GM23338 (cell line): ENCODE data around the gene SFRP4. TPM values are rescaled to one million over a fixed set of nuclear protein-coding genes. Genes with fewer than 3 reads are reported as not detected.

Experiments
- ATAC-seq: fragments of 200-7000 bp; cut with Tn5 transposase; 3 replicates; pipeline ENCODE4 v1.9.1; 2020
- DNase-seq: peaks from one replicate; pipeline ENCODE4 v3.0.0-alpha.2; 2015; ENCODE audit warnings: low spot score
- H2AFZ ChIP-seq: fragments of 200-600 bp; sonication (generic); 2 replicates; pipeline ENCODE4 v1.8.0; 2016; ENCODE audit warnings: antibody characterized with exemption, mild to moderate bottlenecking, moderate library complexity
- H3F3A ChIP-seq: fragments of 200-600 bp; sonication (generic); replicated peaks from 2 replicates; pipeline ENCODE4 v1.8.0; 2017; ENCODE audit warnings: antibody characterized with exemption, mixed run types, low read depth
- H3K27ac ChIP-seq: fragments of 200-600 bp; sonication (generic); 2 replicates; pipeline ENCODE4 v1.6.1; 2016; ENCODE audit warnings: low read depth
- H3K27me3 ChIP-seq: fragments of 200-600 bp; sonication (generic); 2 replicates; pipeline ENCODE4 v1.8.0; 2016; ENCODE audit warnings: mild to moderate bottlenecking, mixed run types, moderate library complexity; ENCODE audit not compliant: insufficient read depth
- H3K36me3 ChIP-seq: fragments of 200-600 bp; sonication (generic); 2 replicates; pipeline ENCODE4 v1.8.0; 2016; ENCODE audit warnings: mild to moderate bottlenecking; ENCODE audit not compliant: insufficient read depth
- H3K4me1 ChIP-seq: fragments of 200-600 bp; sonication (generic); 2 replicates; pipeline ENCODE4 v1.8.0; 2016; ENCODE audit warnings: mild to moderate bottlenecking, moderate library complexity; ENCODE audit not compliant: insufficient read depth
- H3K4me2 ChIP-seq: fragments of 200-600 bp; sonication (generic); 2 replicates; pipeline ENCODE4 v1.7.1; 2017; ENCODE audit warnings: mixed run types
- H3K4me3 ChIP-seq: fragments of 200-600 bp; sonication (generic); 2 replicates; pipeline ENCODE4 v1.6.1; 2016; ENCODE audit warnings: mixed run types
- H3K79me2 ChIP-seq: fragments of 200-600 bp; sonication (generic); replicated peaks from 2 replicates; pipeline ENCODE4 v1.8.0; 2017; ENCODE audit warnings: mild to moderate bottlenecking; ENCODE audit not compliant: insufficient read depth
- H3K9me2 ChIP-seq: fragments of 200-600 bp; sonication (generic); 2 replicates; pipeline ENCODE4 v1.8.0; 2017; ENCODE audit not compliant: insufficient read depth
- H4K20me1 ChIP-seq: fragments of 200-600 bp; sonication (generic); replicated peaks from 2 replicates; pipeline ENCODE4 v1.8.0; 2017; ENCODE audit warnings: mild to moderate bottlenecking; ENCODE audit not compliant: insufficient read depth
- H3K27ac Mint-ChIP-seq: 2 replicates; pipeline ENCODE4 v1.8.0; 2020; ENCODE audit warnings: inconsistent platforms, mild to moderate bottlenecking, moderate library complexity, mixed read lengths
- H3K27me3 Mint-ChIP-seq: 3 replicates; pipeline ENCODE4 v1.8.0; 2022; ENCODE audit warnings: low read depth, mild to moderate bottlenecking, moderate library complexity, mixed read lengths, inconsistent platforms; ENCODE audit not compliant: insufficient read depth, poor library complexity
- H3K36me3 Mint-ChIP-seq: 3 replicates; pipeline ENCODE4 v1.8.0; 2021; ENCODE audit warnings: low read depth, mild to moderate bottlenecking, inconsistent platforms, moderate library complexity, mixed read lengths
- H3K4me1 Mint-ChIP-seq: 3 replicates; pipeline ENCODE4 v1.8.0; 2020; ENCODE audit warnings: mild to moderate bottlenecking, inconsistent platforms, mixed read lengths
- H3K4me3 Mint-ChIP-seq: 3 replicates; pipeline ENCODE4 v1.8.0; 2021; ENCODE audit warnings: moderate library complexity, mild to moderate bottlenecking, inconsistent platforms, mixed read lengths
- H3K9me3 Mint-ChIP-seq: 3 replicates; pipeline ENCODE4 v1.8.0; 2020; ENCODE audit warnings: moderate library complexity, mild to moderate bottlenecking, inconsistent platforms, mixed read lengths
- CREB1 ChIP-seq: fragments of 250-450 bp; sonication (Bioruptor Pico); IDR thresholded peaks from 2 replicates; pipeline ENCODE4 v1.5.0; 2020; ENCODE audit warnings: low read depth, mild to moderate bottlenecking, moderate library complexity
- ETS1 ChIP-seq: IDR thresholded peaks from 2 replicates; pipeline ENCODE4 v1.6.1; 2016; ENCODE audit warnings: antibody characterized with exemption
- EZH2 ChIP-seq: fragments of 200-600 bp; sonication (generic); IDR thresholded peaks from one replicate; pipeline ENCODE4 v1.8.0; 2017; ENCODE audit warnings: antibody characterized with exemption, mild to moderate bottlenecking, low read depth; ENCODE audit not compliant: unreplicated experiment
- EZH2phosphoT487 ChIP-seq: fragments of 200-600 bp; sonication (generic); IDR thresholded peaks from one replicate; pipeline ENCODE4 v1.8.1; 2018; ENCODE audit warnings: antibody characterized with exemption; ENCODE audit not compliant: unreplicated experiment
- NANOG ChIP-seq: IDR thresholded peaks from 2 replicates; pipeline ENCODE4 v1.6.1; 2016; ENCODE audit warnings: antibody characterized with exemption, borderline replicate concordance
- POLR2AphosphoS5 ChIP-seq: IDR thresholded peaks from 2 replicates; pipeline ENCODE4 v1.6.1; 2016; ENCODE audit warnings: antibody characterized with exemption, low read depth
- REST ChIP-seq: IDR thresholded peaks from one replicate; pipeline ENCODE4 v1.6.1; 2018; ENCODE audit warnings: antibody characterized with exemption; ENCODE audit not compliant: unreplicated experiment
- STAT1 ChIP-seq: IDR thresholded peaks from one replicate; pipeline ENCODE4 v1.6.1; 2016; ENCODE audit warnings: antibody characterized with exemption; ENCODE audit not compliant: unreplicated experiment
- ZNF331 ChIP-seq: fragments of 250-450 bp; sonication (Bioruptor Pico); IDR thresholded peaks from 2 replicates; pipeline ENCODE4 v1.5.0; 2020; ENCODE audit warnings: low read depth, mild to moderate bottlenecking, moderate library complexity
- ZNF462 ChIP-seq: fragments of 250-450 bp; sonication (Bioruptor Pico); IDR thresholded peaks from 2 replicates; pipeline ENCODE4 v1.5.0; 2020; ENCODE audit warnings: mild to moderate bottlenecking, moderate library complexity
- polyA plus RNA-seq: library from polyadenylated mRNA; unstranded; fragments of >200 nt; fragmentation: Nextera tagmentation; extraction: Ambion mirVana; gene quantifications from 2 replicates; pipeline ENCODE4 v1.2.1, GENCODE V29; 2016
- total RNA-seq: library from RNA; depleted of rRNA; stranded (reverse); fragments of >200 nt; shearing (Covaris generic); gene quantifications from 2 replicates; pipeline ENCODE4 v1.2.3, GENCODE V29; 2014

Gene SFRP4
- total and polyA plus RNA-seq, 2 experiments from 2014 or later = not detected

- Mint-ChIP-seq H3K9me3 (no peaks in the 10 kb centered on the region), H3K27me3 (no peaks in the 10 kb centered on the region), H3K4me3 (no peak overlapping the region), H3K4me1 (no peaks in the 10 kb centered on the region), H3K36me3 (no peaks in the 10 kb centered on the region; the same call in 2 of the 3 replicates), H3K27ac (no peak overlapping the region)
- DNase-seq (no peak), ATAC-seq (no peak)
- Histone ChIP-seq H3K27me3 (no peaks in the 10 kb centered on the region), H3K4me2 (no peak overlapping the region), H3K4me1 (no peaks in the 10 kb centered on the region), H3K9me2 (no peaks in the 10 kb centered on the region), H3K36me3 (no peaks in the 10 kb centered on the region), H3F3A (no peaks in the 10 kb centered on the region), H3K4me3 (no peak overlapping the region), H2AFZ (no peak overlapping the region), H3K79me2 (0 out of 2 replicates have a peak, but pooled peaks cover 5% of the 10 kb centered on the region), H4K20me1 (no peaks in the 10 kb centered on the region), H3K27ac (no peak overlapping the region)
- TF ChIP-seq ETS1 (no peak), EZH2 (no peak), ZNF462 (no peak), NANOG (no peak), REST (no peak), STAT1 (no peak), EZH2phosphoT487 (no peak), POLR2AphosphoS5 (no peak), ZNF331 (CRISPR knock-in tag) (no peak), CREB1 (CRISPR knock-in tag) (no peak)
Observed at GRCh38 chr7:37927773-37928444, 11.3 kb upstream of the SFRP4 start.
